IMR-90 (cell line): Measurements from ENCODE around the gene ERN1.

Source experiments
- BHLHE40 ChIP-seq: fragments of 150-350 bp; IDR thresholded peaks from 2 replicates; pipeline ENCODE4 v1.6.1; 2016; ENCODE audit warnings: mild to moderate bottlenecking, low read depth, low read length
- CHD1 ChIP-seq: IDR thresholded peaks from 2 replicates; pipeline ENCODE4 v1.6.1; 2012; ENCODE audit warnings: low read depth, low read length, improper control_type of control experiment
- ELK1 ChIP-seq: fragments of 150-350 bp; IDR thresholded peaks from 2 replicates; pipeline ENCODE4 v1.6.1; 2016; ENCODE audit warnings: low read depth, mild to moderate bottlenecking, low read length, moderate library complexity, borderline replicate concordance
- FOS ChIP-seq: fragments of 150-350 bp; IDR thresholded peaks from 2 replicates; pipeline ENCODE4 v1.6.1; 2016; ENCODE audit warnings: low read depth, low read length
- POLR2A ChIP-seq: IDR thresholded peaks from 2 replicates; pipeline ENCODE4 v1.6.1; 2012; ENCODE audit warnings: mild to moderate bottlenecking, low read depth, low read length
- RAD21 ChIP-seq: IDR thresholded peaks from 2 replicates; pipeline ENCODE4 v1.6.1; 2012; ENCODE audit warnings: low read length, improper control_type of control experiment
- TF ChIP-seq, protein P1 (sequence below): conservative IDR thresholded peaks from 2 replicates; pipeline ENCODE4 v1.5.1; 2012; ENCODE audit warnings: mild to moderate bottlenecking, low read depth, low read length, improper control_type of control experiment

- TF ChIP-seq POLR2A, result peak; percentile 99
- peak; percentile 75 for TF ChIP-seq FOS
- TF ChIP-seq, protein P1, sequence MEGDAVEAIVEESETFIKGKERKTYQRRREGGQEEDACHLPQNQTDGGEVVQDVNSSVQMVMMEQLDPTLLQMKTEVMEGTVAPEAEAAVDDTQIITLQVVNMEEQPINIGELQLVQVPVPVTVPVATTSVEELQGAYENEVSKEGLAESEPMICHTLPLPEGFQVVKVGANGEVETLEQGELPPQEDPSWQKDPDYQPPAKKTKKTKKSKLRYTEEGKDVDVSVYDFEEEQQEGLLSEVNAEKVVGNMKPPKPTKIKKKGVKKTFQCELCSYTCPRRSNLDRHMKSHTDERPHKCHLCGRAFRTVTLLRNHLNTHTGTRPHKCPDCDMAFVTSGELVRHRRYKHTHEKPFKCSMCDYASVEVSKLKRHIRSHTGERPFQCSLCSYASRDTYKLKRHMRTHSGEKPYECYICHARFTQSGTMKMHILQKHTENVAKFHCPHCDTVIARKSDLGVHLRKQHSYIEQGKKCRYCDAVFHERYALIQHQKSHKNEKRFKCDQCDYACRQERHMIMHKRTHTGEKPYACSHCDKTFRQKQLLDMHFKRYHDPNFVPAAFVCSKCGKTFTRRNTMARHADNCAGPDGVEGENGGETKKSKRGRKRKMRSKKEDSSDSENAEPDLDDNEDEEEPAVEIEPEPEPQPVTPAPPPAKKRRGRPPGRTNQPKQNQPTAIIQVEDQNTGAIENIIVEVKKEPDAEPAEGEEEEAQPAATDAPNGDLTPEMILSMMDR, result no peak
- no peak for TF ChIP-seq ELK1
- peak; percentile 66 for TF ChIP-seq BHLHE40
- no peak; the same call in 1 of the 2 replicates for TF ChIP-seq CHD1
- TF ChIP-seq RAD21, result no peak
These were observed 15.9 kb upstream of the ERN1 start for GRCh38 chr17:64145751-64146417.
